ENCODE data around the gene ASPSCR1.

- TF ChIP-seq EZH2 (IDR thresholded peaks at IDR 0.05) (no peak), CEBPB (IDR thresholded peaks at IDR 0.05; ENCODE audit: low read depth) (no peak), EZH2phosphoT487 (IDR thresholded peaks at IDR 0.05; ENCODE audit: borderline replicate concordance) (no peak), CTCF (IDR thresholded peaks at IDR 0.05 in 2 of 3, conservative IDR thresholded peaks at IDR 0.05 in 1 of 3; ENCODE audit: borderline replicate concordance in 1 of 3, insufficient read depth in 1 of 3, low read depth in 2 of 3, low read length in 2 of 3) (no peak), POLR2AphosphoS5 (IDR thresholded peaks at IDR 0.05; ENCODE audit: low read depth, low read length) (no peak), POLR2A (IDR thresholded peaks at IDR 0.05; ENCODE audit: borderline replicate concordance, extremely low read depth, insufficient read depth, insufficient read length) (no peak), SIN3A (IDR thresholded peaks at IDR 0.05; ENCODE audit: low read depth) (no peak), YY1 (IDR thresholded peaks at IDR 0.05; ENCODE audit: extremely low read depth, insufficient replicate concordance, low read depth, low read length) (no peak), CBX3 (IDR thresholded peaks at IDR 0.05; ENCODE audit: low read depth) (no peak), EGR1 (IDR thresholded peaks at IDR 0.05; ENCODE audit: low read depth) (no peak), TCF7L2 (IDR thresholded peaks at IDR 0.05; ENCODE audit: borderline replicate concordance, extremely low read depth, insufficient read depth, insufficient read length) (no peak)
- TF ChIP-seq, protein P1, sequence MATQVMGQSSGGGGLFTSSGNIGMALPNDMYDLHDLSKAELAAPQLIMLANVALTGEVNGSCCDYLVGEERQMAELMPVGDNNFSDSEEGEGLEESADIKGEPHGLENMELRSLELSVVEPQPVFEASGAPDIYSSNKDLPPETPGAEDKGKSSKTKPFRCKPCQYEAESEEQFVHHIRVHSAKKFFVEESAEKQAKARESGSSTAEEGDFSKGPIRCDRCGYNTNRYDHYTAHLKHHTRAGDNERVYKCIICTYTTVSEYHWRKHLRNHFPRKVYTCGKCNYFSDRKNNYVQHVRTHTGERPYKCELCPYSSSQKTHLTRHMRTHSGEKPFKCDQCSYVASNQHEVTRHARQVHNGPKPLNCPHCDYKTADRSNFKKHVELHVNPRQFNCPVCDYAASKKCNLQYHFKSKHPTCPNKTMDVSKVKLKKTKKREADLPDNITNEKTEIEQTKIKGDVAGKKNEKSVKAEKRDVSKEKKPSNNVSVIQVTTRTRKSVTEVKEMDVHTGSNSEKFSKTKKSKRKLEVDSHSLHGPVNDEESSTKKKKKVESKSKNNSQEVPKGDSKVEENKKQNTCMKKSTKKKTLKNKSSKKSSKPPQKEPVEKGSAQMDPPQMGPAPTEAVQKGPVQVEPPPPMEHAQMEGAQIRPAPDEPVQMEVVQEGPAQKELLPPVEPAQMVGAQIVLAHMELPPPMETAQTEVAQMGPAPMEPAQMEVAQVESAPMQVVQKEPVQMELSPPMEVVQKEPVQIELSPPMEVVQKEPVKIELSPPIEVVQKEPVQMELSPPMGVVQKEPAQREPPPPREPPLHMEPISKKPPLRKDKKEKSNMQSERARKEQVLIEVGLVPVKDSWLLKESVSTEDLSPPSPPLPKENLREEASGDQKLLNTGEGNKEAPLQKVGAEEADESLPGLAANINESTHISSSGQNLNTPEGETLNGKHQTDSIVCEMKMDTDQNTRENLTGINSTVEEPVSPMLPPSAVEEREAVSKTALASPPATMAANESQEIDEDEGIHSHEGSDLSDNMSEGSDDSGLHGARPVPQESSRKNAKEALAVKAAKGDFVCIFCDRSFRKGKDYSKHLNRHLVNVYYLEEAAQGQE (IDR thresholded peaks at IDR 0.05; ENCODE audit: low read depth), result no peak
- TF ChIP-seq, protein P2, sequence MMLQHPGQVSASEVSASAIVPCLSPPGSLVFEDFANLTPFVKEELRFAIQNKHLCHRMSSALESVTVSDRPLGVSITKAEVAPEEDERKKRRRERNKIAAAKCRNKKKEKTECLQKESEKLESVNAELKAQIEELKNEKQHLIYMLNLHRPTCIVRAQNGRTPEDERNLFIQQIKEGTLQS (IDR thresholded peaks at IDR 0.05), result no peak
Measured at GRCh38 chr17:81986606-81987005, 9.2 kb downstream of the ASPSCR1 start.

All from HCT116 (cell line).